H9 (cell line): Measurements from ENCODE around the gene CCDC34. TPM values are rescaled to one million over a fixed set of nuclear protein-coding genes. Genes with fewer than 3 reads are reported as not detected.

Source experiments
- DNase-seq: peaks from one replicate; pipeline ENCODE4 v3.0.0-alpha.2; 2017
- H2AFZ ChIP-seq: one replicate; pipeline ENCODE4 v1.6.1; 2013; ENCODE audit warnings: mild to moderate bottlenecking, low read length, control low read depth, moderate library complexity
- H2AK5ac ChIP-seq: 2 replicates; pipeline ENCODE4 v1.6.1; 2013; ENCODE audit warnings: low read length, control low read depth, mixed read lengths; ENCODE audit not compliant: insufficient read length
- H2BK120ac ChIP-seq: one replicate; pipeline ENCODE4 v1.6.1; 2013; ENCODE audit warnings: low read depth, mild to moderate bottlenecking, low read length, control low read depth, inconsistent platforms; ENCODE audit not compliant: poor library complexity, severe bottlenecking
- H2BK12ac ChIP-seq: 2 replicates; pipeline ENCODE4 v1.6.1; 2013; ENCODE audit warnings: low read length, control low read depth, mixed read lengths, low read depth; ENCODE audit not compliant: insufficient read length
- H2BK15ac ChIP-seq: 2 replicates; pipeline ENCODE4 v1.6.1; 2013; ENCODE audit warnings: low read depth, low read length, control low read depth
- H2BK20ac ChIP-seq: one replicate; pipeline ENCODE4 v1.6.1; 2013; ENCODE audit warnings: low read depth, mild to moderate bottlenecking, low read length, control low read depth, inconsistent platforms; ENCODE audit not compliant: poor library complexity, severe bottlenecking
- H2BK5ac ChIP-seq: 2 replicates; pipeline ENCODE4 v1.6.1; 2013; ENCODE audit warnings: low read length, control low read depth, mixed read lengths; ENCODE audit not compliant: insufficient read length
- H3K14ac ChIP-seq: 2 replicates; pipeline ENCODE4 v1.6.1; 2013; ENCODE audit warnings: low read length, control low read depth; ENCODE audit not compliant: insufficient read depth
- H3K18ac ChIP-seq: 2 replicates; pipeline ENCODE4 v1.6.1; 2013; ENCODE audit warnings: low read depth, mild to moderate bottlenecking, mixed read lengths, low read length, control low read depth; ENCODE audit not compliant: insufficient read length
- H3K23ac ChIP-seq: 2 replicates; pipeline ENCODE4 v1.6.1; 2013; ENCODE audit warnings: low read length, control low read depth, mixed read lengths, low read depth; ENCODE audit not compliant: insufficient read length
- H3K23me2 ChIP-seq: 2 replicates; pipeline ENCODE4 v1.6.1; 2013; ENCODE audit warnings: low read depth, mild to moderate bottlenecking, mixed read lengths, low read length, control low read depth; ENCODE audit not compliant: insufficient read length, poor library complexity, severe bottlenecking
- H3K27ac ChIP-seq: 2 replicates; pipeline ENCODE4 v1.5.1; 2013; ENCODE audit warnings: low read length, control low read depth, mixed read lengths, low read depth; ENCODE audit not compliant: insufficient read length
- H3K27me3 ChIP-seq: 2 replicates; pipeline ENCODE4 v1.6.1; 2013; ENCODE audit warnings: low read length, control low read depth, inconsistent platforms; ENCODE audit not compliant: insufficient read depth
- H3K4ac ChIP-seq: 2 replicates; pipeline ENCODE4 v1.6.1; 2013; ENCODE audit warnings: low read depth, mild to moderate bottlenecking, control low read depth, inconsistent platforms, low read length, moderate library complexity
- H3K4me1 ChIP-seq: 2 replicates; pipeline ENCODE4 v1.6.1; 2013; ENCODE audit warnings: low read length, control low read depth, inconsistent platforms; ENCODE audit not compliant: insufficient read depth
- H3K4me2 ChIP-seq: 2 replicates; pipeline ENCODE4 v1.6.1; 2013; ENCODE audit warnings: low read length, control low read depth, mixed read lengths; ENCODE audit not compliant: insufficient read length, insufficient read depth
- H3K56ac ChIP-seq: 2 replicates; pipeline ENCODE4 v1.6.1; 2013; ENCODE audit warnings: low read depth, mild to moderate bottlenecking, mixed read lengths, low read length, control low read depth; ENCODE audit not compliant: insufficient read length
- H3K79me1 ChIP-seq: 2 replicates; pipeline ENCODE4 v1.6.1; 2013; ENCODE audit warnings: low read depth, mild to moderate bottlenecking, moderate library complexity, low read length, control low read depth, inconsistent platforms; ENCODE audit not compliant: insufficient read depth, poor library complexity, severe bottlenecking
- H3K79me2 ChIP-seq: 2 replicates; pipeline ENCODE4 v1.6.1; 2013; ENCODE audit warnings: low read length, control low read depth, inconsistent platforms; ENCODE audit not compliant: insufficient read depth
- H3K9ac ChIP-seq: 2 replicates; pipeline ENCODE4 v1.6.1; 2013; ENCODE audit warnings: low read length, control low read depth, mixed read lengths; ENCODE audit not compliant: insufficient read length; ENCODE audit errors: extremely low read depth
- H3K9me3 ChIP-seq: one replicate; pipeline ENCODE4 v1.6.1; 2013; ENCODE audit warnings: low read depth, low read length, inconsistent platforms; ENCODE audit not compliant: control insufficient read depth
- H3T11ph ChIP-seq: one replicate; pipeline ENCODE4 v1.6.1; 2013; ENCODE audit warnings: mild to moderate bottlenecking, low read length, control low read depth, inconsistent platforms
- H4K20me1 ChIP-seq: one replicate; pipeline ENCODE4 v1.6.1; 2013; ENCODE audit not compliant: control insufficient read depth, insufficient read length, insufficient read depth
- H4K5ac ChIP-seq: 2 replicates; pipeline ENCODE4 v1.6.1; 2013; ENCODE audit warnings: low read depth, mild to moderate bottlenecking, mixed read lengths, low read length, control low read depth; ENCODE audit not compliant: insufficient read length
- H4K8ac ChIP-seq: replicated peaks from 2 replicates; pipeline ENCODE4 v1.6.1; 2013; ENCODE audit warnings: low read length, control low read depth, mixed read lengths, low read depth; ENCODE audit not compliant: insufficient read length
- H4K91ac ChIP-seq: 2 replicates; pipeline ENCODE4 v1.6.1; 2013; ENCODE audit warnings: low read depth, mild to moderate bottlenecking, moderate library complexity, mixed read lengths, low read length, control low read depth; ENCODE audit not compliant: insufficient read length
- H3K27ac Mint-ChIP-seq, 3 experiments: 2 replicates in 2 of 3; 3 replicates in 1 of 3; pipeline ENCODE4 v1.8.0; 2020 to 2021; ENCODE audit warnings: mixed read lengths in 3 of 3, mild to moderate bottlenecking in 1 of 3, moderate library complexity in 1 of 3
- H3K27me3 Mint-ChIP-seq: 2 replicates; pipeline ENCODE4 v1.8.0; 2021; ENCODE audit warnings: low read depth, mild to moderate bottlenecking, moderate library complexity, mixed read lengths
- H3K36me3 Mint-ChIP-seq, 3 experiments: 2 replicates in 2 of 3; 3 replicates in 1 of 3; pipeline ENCODE4 v1.8.0; 2020 to 2021; ENCODE audit warnings: low read depth in 3 of 3, mixed read lengths in 3 of 3; ENCODE audit not compliant: insufficient read depth in 1 of 3
- H3K4me1 Mint-ChIP-seq, 2 experiments: 2 replicates each; pipeline ENCODE4 v1.8.0; 2020; ENCODE audit warnings: mixed read lengths in 2 of 2
- H3K4me3 Mint-ChIP-seq, 2 experiments: 2 replicates in 1 of 2; 3 replicates in 1 of 2; pipeline ENCODE4 v1.8.0; 2020 to 2021; ENCODE audit warnings: mild to moderate bottlenecking in 2 of 2, mixed read lengths in 2 of 2, moderate library complexity in 1 of 2
- H3K9me3 Mint-ChIP-seq, 2 experiments: 2 replicates in 1 of 2; 3 replicates in 1 of 2; pipeline ENCODE4 v1.8.0; 2020; ENCODE audit warnings: mild to moderate bottlenecking in 2 of 2, mixed read lengths in 2 of 2, moderate library complexity in 1 of 2
- WGBS: extraction: QIAGEN DNeasy Blood & Tissue Kit; methylation state at CpG from one replicate; pipeline ENCODE4 v1.1.7; 2013; ENCODE audit warnings: missing lambda C conversion rate, low lambda C conversion rate, mixed read lengths; ENCODE audit not compliant: insufficient read length; ENCODE audit errors: extremely low coverage; 5-methylcytosine and 5-hydroxymethylcytosine counted together
- total RNA-seq: library from RNA; stranded (reverse); gene quantifications from 2 replicates; pipeline ENCODE4 v1.2.1, GENCODE V29; 2021
- TF ChIP-seq, protein P1 (sequence below): fragments of 200-600 bp; sonication (generic); conservative IDR thresholded peaks from 3 replicates; pipeline ENCODE4 v1.8.0; 2021; ENCODE audit warnings: antibody characterized with exemption, mild to moderate bottlenecking

CCDC34 gene
- total RNA-seq, 1 experiment from 2014 or later, result 25.2 TPM

- Histone ChIP-seq H2AFZ (no peak overlapping the region), H4K8ac (no peak overlapping the region), H4K5ac (no peak overlapping the region), H2BK5ac (no peak overlapping the region), H3K79me2 (no peaks in the 10 kb centered on the region), H2BK12ac (no peak overlapping the region), H3K14ac (no peak overlapping the region), H3K27ac (no peak overlapping the region), H3K23ac (no peak overlapping the region), H4K20me1 (no peaks in the 10 kb centered on the region), H2AK5ac (no peak overlapping the region), H3K18ac (no peak overlapping the region), H3K4ac (no peak overlapping the region), H3K4me2 (no peak overlapping the region), H3K79me1 (no peaks in the 10 kb centered on the region), H3K4me1 (no peaks in the 10 kb centered on the region), H3K56ac (no peak overlapping the region), H3K9me3 (no peaks in the 10 kb centered on the region), H3K23me2 (no peaks in the 10 kb centered on the region), H4K91ac (no peak overlapping the region), H3T11ph (no peak overlapping the region), H2BK20ac (no peak overlapping the region), H2BK120ac (no peak overlapping the region), H3K9ac (no peak overlapping the region), H2BK15ac (no peak overlapping the region), H3K27me3 (no peaks in the 10 kb centered on the region)
- WGBS, result no CpG with 5 or more reads among the region's 2 CpGs
- H3K27ac Mint-ChIP-seq, result no peak overlapping the region
- H3K36me3 Mint-ChIP-seq, result peaks cover 18 to 91% (median 79%) of the 10 kb centered on the region in 3 experiments; a peak in 6 of 7 replicates
- TF ChIP-seq, protein P1, sequence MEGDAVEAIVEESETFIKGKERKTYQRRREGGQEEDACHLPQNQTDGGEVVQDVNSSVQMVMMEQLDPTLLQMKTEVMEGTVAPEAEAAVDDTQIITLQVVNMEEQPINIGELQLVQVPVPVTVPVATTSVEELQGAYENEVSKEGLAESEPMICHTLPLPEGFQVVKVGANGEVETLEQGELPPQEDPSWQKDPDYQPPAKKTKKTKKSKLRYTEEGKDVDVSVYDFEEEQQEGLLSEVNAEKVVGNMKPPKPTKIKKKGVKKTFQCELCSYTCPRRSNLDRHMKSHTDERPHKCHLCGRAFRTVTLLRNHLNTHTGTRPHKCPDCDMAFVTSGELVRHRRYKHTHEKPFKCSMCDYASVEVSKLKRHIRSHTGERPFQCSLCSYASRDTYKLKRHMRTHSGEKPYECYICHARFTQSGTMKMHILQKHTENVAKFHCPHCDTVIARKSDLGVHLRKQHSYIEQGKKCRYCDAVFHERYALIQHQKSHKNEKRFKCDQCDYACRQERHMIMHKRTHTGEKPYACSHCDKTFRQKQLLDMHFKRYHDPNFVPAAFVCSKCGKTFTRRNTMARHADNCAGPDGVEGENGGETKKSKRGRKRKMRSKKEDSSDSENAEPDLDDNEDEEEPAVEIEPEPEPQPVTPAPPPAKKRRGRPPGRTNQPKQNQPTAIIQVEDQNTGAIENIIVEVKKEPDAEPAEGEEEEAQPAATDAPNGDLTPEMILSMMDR, result no peak
- H3K9me3 Mint-ChIP-seq, result no peaks in the 10 kb centered on the region
- H3K4me3 Mint-ChIP-seq, result no peak overlapping the region
- no peaks in the 10 kb centered on the region for H3K27me3 Mint-ChIP-seq
- no peaks in the 10 kb centered on the region for H3K4me1 Mint-ChIP-seq
- no peak for DNase-seq
Measured at GRCh38 chr11:27380771-27381170, 17.8 kb upstream of the CCDC34 start.
